Spinal cord (tissue), 10 donors: ENCODE data around the gene ZSWIM7. TPM values are rescaled to one million over a fixed set of nuclear protein-coding genes. Genes with fewer than 3 reads are reported as not detected.
"Not testable (repeated sequence)": the region's sequence is repeated elsewhere in the genome, so short reads cannot be mapped to it uniquely, and the experiment has no call there.

ENCODE experiments used
- DNase-seq, 6 donors: peaks; one replicate each; pipeline versions ENCODE4 v3.0.0 to v3.0.0-alpha.2; 2013 to 2015; ENCODE audit warnings: low spot score in 6 of 6, low read depth in 4 of 6
- H3K27ac ChIP-seq: one replicate; pipeline ENCODE4 v1.5.1; 2013; ENCODE audit warnings: low read depth, low read length, control low read depth
- H3K27me3 ChIP-seq: one replicate; pipeline ENCODE4 v1.6.1; 2013; ENCODE audit warnings: low read length; ENCODE audit not compliant: control insufficient read depth, insufficient read depth
- H3K36me3 ChIP-seq: one replicate; pipeline ENCODE4 v1.6.1; 2013; ENCODE audit warnings: low read length; ENCODE audit not compliant: control insufficient read depth, insufficient read depth
- H3K4me1 ChIP-seq: one replicate; pipeline ENCODE4 v1.6.1; 2013; ENCODE audit warnings: low read length; ENCODE audit not compliant: control insufficient read depth, insufficient read depth
- H3K4me3 ChIP-seq: one replicate; pipeline ENCODE4 v1.5.1; 2013; ENCODE audit warnings: low read depth, low read length, control low read depth
- H3K9me3 ChIP-seq: one replicate; pipeline ENCODE4 v1.6.1; 2013; ENCODE audit warnings: low read length; ENCODE audit not compliant: control insufficient read depth, insufficient read depth
- WGBS: methylation state at CpG from one replicate; pipeline ENCODE4 v1.1.5; 2013; ENCODE audit warnings: missing lambda C conversion rate; ENCODE audit not compliant: insufficient coverage; 5-methylcytosine and 5-hydroxymethylcytosine counted together
- polyA plus RNA-seq, 2 donors: library from polyadenylated mRNA; unstranded; fragments of 120-200 nt; gene quantifications; one replicate each; pipeline ENCODE4 v1.2.1, GENCODE V29; 2013; ENCODE audit not compliant: insufficient read length in 2 of 2
- total RNA-seq, 2 donors: library from RNA; depleted of rRNA in 1 of 2; stranded (reverse); fragments of 120-200 nt in 1 of 2; fragments of >200 nt in 1 of 2; gene quantifications; one replicate each; pipeline versions ENCODE4 v1.2.3 to v1.2.4, GENCODE V29; 2013 to 2014
- donor health status: healthy.

The ZSWIM7 gene
- total and polyA plus RNA-seq, 4 donors: 22.3 to 55.6 (median 35.2) TPM

GRCh38 chr17:16001226-16001897, 1.9 kb upstream of the ZSWIM7 start:
- peaks cover 30% of the 10 kb centered on the region for H3K36me3 ChIP-seq
- no peak overlapping the region for H3K4me3 ChIP-seq
- H3K9me3 ChIP-seq: no peaks in the 10 kb centered on the region
- H3K27me3 ChIP-seq: no peaks in the 10 kb centered on the region
- H3K27ac ChIP-seq: no peak overlapping the region
- peaks cover 9% of the 10 kb centered on the region for H3K4me1 ChIP-seq
- no peak for DNase-seq

- Histone ChIP-seq H3K4me1 (peaks cover 9% of the 10 kb centered on the region), H3K9me3 (no peaks in the 10 kb centered on the region), H3K27me3 (no peaks in the 10 kb centered on the region), H3K4me3 (peak overlapping the region; percentile 79), H3K36me3 (peaks cover 27% of the 10 kb centered on the region), H3K27ac (peak overlapping the region; percentile 97)
- 1% methylated on average over 56 of the region's 64 CpGs for WGBS
- peak in 5 of 6 donors; percentile 17 to 73 (median 20) for DNase-seq
Measured at GRCh38 chr17:15999974-16000827, 697 bp upstream of the ZSWIM7 start.

- no peak overlapping the region for H3K27ac ChIP-seq
- H3K4me3 ChIP-seq: no peak overlapping the region
- H3K36me3 ChIP-seq: peaks cover 16% of the 10 kb centered on the region
- H3K27me3 ChIP-seq: no peaks in the 10 kb centered on the region
- peaks cover 9% of the 10 kb centered on the region for H3K4me1 ChIP-seq
- no peak for DNase-seq
- no peaks in the 10 kb centered on the region for H3K9me3 ChIP-seq
- WGBS: no CpG with 5 or more reads among the region's 4 CpGs
Measured at GRCh38 chr17:15998031-15998562, 1.4 kb downstream of the ZSWIM7 start.

GRCh38 chr17:15996322-15996721, 3.2 kb downstream of the ZSWIM7 start:
- Histone ChIP-seq H3K27ac (no peak overlapping the region), H3K27me3 (no peaks in the 10 kb centered on the region), H3K9me3 (no peaks in the 10 kb centered on the region), H3K36me3 (peaks cover 17% of the 10 kb centered on the region), H3K4me3 (no peak overlapping the region), H3K4me1 (peaks cover 9% of the 10 kb centered on the region)
- 100% methylated on average over 4 of the region's 6 CpGs for WGBS
- DNase-seq: no peak

GRCh38 chr17:15981646-15982580, 17.6 kb downstream of the ZSWIM7 start:
- H3K27ac ChIP-seq: no peak overlapping the region
- H3K4me3 ChIP-seq: no peak overlapping the region
- DNase-seq: no peak
- peaks cover 36% of the 10 kb centered on the region for H3K36me3 ChIP-seq
- no peaks in the 10 kb centered on the region for H3K9me3 ChIP-seq
- no peaks in the 10 kb centered on the region for H3K27me3 ChIP-seq
- H3K4me1 ChIP-seq: no peaks in the 10 kb centered on the region
- 83% methylated on average over 2 of the region's 5 CpGs for WGBS

GRCh38 chr17:15981208-15981607, 18.3 kb downstream of the ZSWIM7 start:
- Histone ChIP-seq H3K9me3 (no peaks in the 10 kb centered on the region), H3K4me1 (no peaks in the 10 kb centered on the region), H3K36me3 (peaks cover 30% of the 10 kb centered on the region), H3K27ac (no peak overlapping the region), H3K27me3 (no peaks in the 10 kb centered on the region), H3K4me3 (no peak overlapping the region)
- DNase-seq: no peak
- no CpG with 5 or more reads among the region's 2 CpGs for WGBS

- no CpG with 5 or more reads among the region's 4 CpGs for WGBS
- peaks cover 36% of the 10 kb centered on the region for H3K36me3 ChIP-seq
- not testable (repeated sequence) for H3K4me1 ChIP-seq, H3K27ac ChIP-seq, H3K27me3 ChIP-seq, H3K9me3 ChIP-seq, H3K4me3 ChIP-seq, DNase-seq
Measured at GRCh38 chr17:15979013-15979412, 20.5 kb downstream of the ZSWIM7 start.

- H3K36me3 ChIP-seq: peaks cover 36% of the 10 kb centered on the region
- H3K4me1 ChIP-seq: no peaks in the 10 kb centered on the region
- H3K9me3 ChIP-seq: no peaks in the 10 kb centered on the region
- no peak for DNase-seq
- H3K27ac ChIP-seq: no peak overlapping the region
- no peaks in the 10 kb centered on the region for H3K27me3 ChIP-seq
- 71% methylated on average over 1 of the region's 1 CpG for WGBS
- H3K4me3 ChIP-seq: no peak overlapping the region
Measured at GRCh38 chr17:15978606-15979005, 20.9 kb downstream of the ZSWIM7 start.

- peaks cover 30% of the 10 kb centered on the region for H3K36me3 ChIP-seq
- no peak for DNase-seq
- 88% methylated on average over 1 of the region's 2 CpGs for WGBS
Measured at GRCh38 chr17:15977894-15978293, 21.6 kb downstream of the ZSWIM7 start.

More at GRCh38 chr17:15977894-15978293, 21.6 kb downstream of the ZSWIM7 start:
- Histone ChIP-seq H3K9me3 (no peaks in the 10 kb centered on the region), H3K27me3 (no peaks in the 10 kb centered on the region), H3K27ac (no peak overlapping the region), H3K4me1 (peaks cover 2% of the 10 kb centered on the region), H3K4me3 (no peak overlapping the region)
